HG03521 (cell line): ENCODE measurements around the gene ARHGAP10.
"Not testable (repeated sequence)": the region's sequence is repeated elsewhere in the genome, so short reads cannot be mapped to it uniquely, and the experiment has no call there.

Experiments
- ATAC-seq: cut with Tn5 transposase; IDR thresholded peaks from one replicate; pipeline ENCODE4 v1.9.1; 2021; ENCODE audit warnings: mild to moderate bottlenecking, moderate library complexity; ENCODE audit not compliant: unreplicated experiment

ARHGAP10 gene

GRCh38 chr4:147975933-147976928 lies 244.3 kb downstream of the ARHGAP10 start:
- ATAC-seq: no peak

GRCh38 chr4:147980586-147980985 lies 248.7 kb downstream of the ARHGAP10 start:
- no peak for ATAC-seq

- peak; percentile 91 for ATAC-seq
Measured at GRCh38 chr4:147981305-147981704, 249.4 kb downstream of the ARHGAP10 start.

GRCh38 chr4:147984065-147984777 lies 252.3 kb downstream of the ARHGAP10 start:
- no peak for ATAC-seq

GRCh38 chr4:147984778-147985138 lies 252.9 kb downstream of the ARHGAP10 start:
- no peak for ATAC-seq

GRCh38 chr4:147985376-147985775 lies 253.5 kb downstream of the ARHGAP10 start:
- no peak for ATAC-seq

- peak; percentile 72 for ATAC-seq
Measured at GRCh38 chr4:147987252-147987651, 255.4 kb downstream of the ARHGAP10 start.

- no peak for ATAC-seq
Measured at GRCh38 chr4:147991543-147992283, 259.8 kb downstream of the ARHGAP10 start.

- ATAC-seq: no peak
Measured at GRCh38 chr4:147994076-147994475, 262.2 kb downstream of the ARHGAP10 start.

GRCh38 chr4:147994491-147995385 lies 262.9 kb downstream of the ARHGAP10 start:
- no peak for ATAC-seq

GRCh38 chr4:147996859-147997258 lies 265.0 kb downstream of the ARHGAP10 start:
- no peak for ATAC-seq

- not testable (repeated sequence) for ATAC-seq
Measured at GRCh38 chr4:148000038-148000437, 268.1 kb downstream of the ARHGAP10 start.

GRCh38 chr4:148004228-148004857 lies 272.5 kb downstream of the ARHGAP10 start:
- no peak for ATAC-seq

- ATAC-seq: no peak
Measured at GRCh38 chr4:148006001-148006400, 274.1 kb downstream of the ARHGAP10 start.

- no peak for ATAC-seq
Measured at GRCh38 chr4:148007314-148007760, 275.4 kb downstream of the ARHGAP10 start.

- ATAC-seq: no peak
Measured at GRCh38 chr4:148007792-148008191, 275.9 kb downstream of the ARHGAP10 start.

- ATAC-seq: no peak
Measured at GRCh38 chr4:148015058-148015457, 283.2 kb downstream of the ARHGAP10 start.

- no peak for ATAC-seq
Measured at GRCh38 chr4:148015468-148015867, 283.6 kb downstream of the ARHGAP10 start.

GRCh38 chr4:148016063-148016637 lies 284.3 kb downstream of the ARHGAP10 start:
- ATAC-seq: no peak
